HepG2 (cell line): ENCODE data around the gene P2RY1. TPM values are rescaled to one million over a fixed set of nuclear protein-coding genes. Genes with fewer than 3 reads are reported as not detected.

Experiments used
- ATAC-seq: fragments of 200-7000 bp; cut with Tn5 transposase; 3 replicates; pipeline ENCODE4 v1.9.1; 2020; ENCODE audit warnings: mild to moderate bottlenecking, moderate library complexity
- BruUV-seq: library from RNA; stranded (reverse); fragments of 400-500 nt; replicated peaks from 2 replicates; lab custom pipeline; 2021; lab: Mats Ljungman, UMichigan
- CTCF ChIA-PET: fragments of 300-600 bp; formaldehyde crosslinking; extraction: SDS; loops from one replicate; lab custom pipeline; 2021; ENCODE audit warnings: low total read pairs, inconsistent platforms, low intra/inter-chr PET ratio; lab: Yijun Ruan, JAX
- POLR2A ChIA-PET: fragments of 350-600 bp; sonication (Branson Sonifier 250); formaldehyde crosslinking; loops from one replicate; lab custom pipeline; 2020; ENCODE audit warnings: antibody characterized with exemption, inconsistent platforms; lab: Yijun Ruan, JAX
- DNase-seq: peaks from one replicate; pipeline ENCODE4 v3.0.0-alpha.2; 2015; ENCODE audit warnings: low spot score
- FAIRE-seq: peaks from 3 replicates; lab custom pipeline; 2011; peaks lifted over from hg19 to GRCh38; lab: Jason Lieb, UNC
- H2AFZ ChIP-seq: one replicate; pipeline ENCODE4 v1.6.1; 2011; ENCODE audit warnings: low read length, inconsistent platforms
- H3K27ac ChIP-seq: fragments of 300-600 bp; 3 replicates; pipeline ENCODE4 v1.8.0; 2011; ENCODE audit warnings: mixed run types, mild to moderate bottlenecking, mixed read lengths, low read length, inconsistent platforms; ENCODE audit not compliant: insufficient read depth; ENCODE audit errors: extremely low read length
- H3K27me3 ChIP-seq, 2 experiments: fragments of 200-600 bp in 1 of 2; 2 replicates in 1 of 2; 3 replicates in 1 of 2; pipeline versions ENCODE4 v1.6.0 to v1.8.0; 2011; ENCODE audit warnings: low read length in 2 of 2, mild to moderate bottlenecking in 2 of 2, moderate library complexity in 2 of 2, inconsistent platforms in 1 of 2; ENCODE audit not compliant: insufficient read depth in 2 of 2, control insufficient read depth in 1 of 2
- H3K36me3 ChIP-seq, 2 experiments: fragments of 200-600 bp in 1 of 2; replicated peaks in 1 of 2; 2 replicates in 1 of 2; 3 replicates in 1 of 2; pipeline versions ENCODE4 v1.5.1 to v1.8.0; 2011; ENCODE audit warnings: low read length in 2 of 2, inconsistent platforms in 1 of 2; ENCODE audit not compliant: insufficient read depth in 2 of 2, control insufficient read depth in 1 of 2
- H3K4me1 ChIP-seq: 2 replicates; pipeline ENCODE4 v1.5.1; 2012; ENCODE audit warnings: low read length, inconsistent platforms; ENCODE audit not compliant: insufficient read depth
- H3K4me2 ChIP-seq: 2 replicates; pipeline ENCODE4 v1.6.0; 2011; ENCODE audit warnings: low read depth, low read length, inconsistent platforms
- H3K4me3 ChIP-seq, 3 experiments: fragments of 200-600 bp in 1 of 3; sonication (generic), shearing (Covaris generic) in 1 of 3; replicated peaks in 1 of 3; 2 replicates each; pipeline ENCODE4 v1.5.1; 2011 to 2016; ENCODE audit warnings: low read length in 3 of 3, inconsistent platforms in 2 of 3, low read depth in 2 of 3, mild to moderate bottlenecking in 2 of 3, control low read depth in 1 of 3, mixed read lengths in 1 of 3; ENCODE audit not compliant: insufficient read depth in 1 of 3
- H3K79me2 ChIP-seq: one replicate; pipeline ENCODE4 v1.6.1; 2011; ENCODE audit warnings: low read length, inconsistent platforms; ENCODE audit not compliant: insufficient read depth
- H3K9ac ChIP-seq: 2 replicates; pipeline ENCODE4 v1.6.0; 2011; ENCODE audit warnings: mild to moderate bottlenecking, low read depth, low read length, inconsistent platforms; ENCODE audit not compliant: insufficient read depth
- H3K9me3 ChIP-seq: 2 replicates; pipeline ENCODE4 v1.5.1; 2012; ENCODE audit warnings: mild to moderate bottlenecking, low read length
- H4K20me1 ChIP-seq: 2 replicates; pipeline ENCODE4 v1.6.0; 2011; ENCODE audit warnings: inconsistent platforms, mild to moderate bottlenecking, low read length, moderate library complexity; ENCODE audit not compliant: insufficient read depth
- ARID4A ChIP-seq: sonication (generic); formaldehyde crosslinking; IDR thresholded peaks from 2 replicates; pipeline ENCODE4 v1.5.0; 2020; ENCODE audit warnings: mild to moderate bottlenecking, missing genetic modification reagents, borderline replicate concordance
- ASH2L ChIP-seq: fragments of 300-600, 200-600 bp; sonication (generic); IDR thresholded peaks from 2 replicates; pipeline ENCODE4 v1.7.0; 2017; ENCODE audit warnings: low read depth, mild to moderate bottlenecking, moderate library complexity, mixed read lengths, low read length; ENCODE audit not compliant: insufficient read length
- CREBL2 ChIP-seq: sonication (generic); formaldehyde crosslinking; IDR thresholded peaks from 2 replicates; pipeline ENCODE4 v1.8.1; 2023; ENCODE audit warnings: missing genetic modification reagents, mild to moderate bottlenecking, borderline replicate concordance
- FOXO1 ChIP-seq: sonication (generic); formaldehyde crosslinking; IDR thresholded peaks from 2 replicates; pipeline ENCODE4 v1.4.0; 2020; ENCODE audit warnings: missing genetic modification reagents
- HDAC6 ChIP-seq: fragments of 200-600 bp; sonication (generic); IDR thresholded peaks from 2 replicates; pipeline ENCODE4 v1.7.0; 2017; ENCODE audit warnings: mild to moderate bottlenecking, antibody characterized with exemption, low read length, low read depth
- JUNB ChIP-seq: sonication (generic); formaldehyde crosslinking; IDR thresholded peaks from 2 replicates; pipeline ENCODE4 v1.8.0; 2022; ENCODE audit warnings: missing genetic modification reagents, mild to moderate bottlenecking, borderline replicate concordance
- KLF15 ChIP-seq: sonication (generic); formaldehyde crosslinking; IDR thresholded peaks from 2 replicates; pipeline ENCODE4 v1.8.1; 2023; ENCODE audit warnings: borderline replicate concordance, mild to moderate bottlenecking, inconsistent platforms, missing genetic modification reagents, mixed read lengths
- NBN ChIP-seq: fragments of 450-650 bp; conservative IDR thresholded peaks from 2 replicates; pipeline ENCODE4 v1.6.1; 2017
- NFIB ChIP-seq: sonication (generic); formaldehyde crosslinking; IDR thresholded peaks from 2 replicates; pipeline ENCODE4 v1.9.0; 2021; ENCODE audit warnings: missing genetic modification reagents, mild to moderate bottlenecking, borderline replicate concordance
- NFRKB ChIP-seq: fragments of 450-650 bp; IDR thresholded peaks from 2 replicates; pipeline ENCODE4 v1.6.1; 2017
- PHF20 ChIP-seq: sonication (generic); formaldehyde crosslinking; IDR thresholded peaks from 2 replicates; pipeline ENCODE4 v1.5.0; 2020; ENCODE audit warnings: mild to moderate bottlenecking, missing genetic modification reagents
- PLSCR1 ChIP-seq: sonication (generic); formaldehyde crosslinking; IDR thresholded peaks from 2 replicates; pipeline ENCODE4 v1.5.0; 2020; ENCODE audit warnings: missing genetic modification reagents, mild to moderate bottlenecking, borderline replicate concordance
- SIX1 ChIP-seq: sonication (generic); formaldehyde crosslinking; IDR thresholded peaks from 2 replicates; pipeline ENCODE4 v1.4.0; 2020; ENCODE audit warnings: missing genetic modification reagents, borderline replicate concordance
- ZNF333 ChIP-seq: sonication (generic); formaldehyde crosslinking; IDR thresholded peaks from 2 replicates; pipeline ENCODE4 v1.4.0; 2020; ENCODE audit warnings: mild to moderate bottlenecking, missing genetic modification reagents, borderline replicate concordance
- ZNF550 ChIP-seq: sonication (generic); formaldehyde crosslinking; IDR thresholded peaks from 2 replicates; pipeline ENCODE4 v1.4.0; 2020; ENCODE audit warnings: mild to moderate bottlenecking, missing genetic modification reagents, borderline replicate concordance
- WGBS: methylation state at CpG from one replicate; pipeline ENCODE4 v1.1.6; 2017; ENCODE audit warnings: low lambda C conversion rate; 5-methylcytosine and 5-hydroxymethylcytosine counted together
- in situ Hi-C: cut with HindIII; loops from 2 replicates; pipeline ENCODE4 v1.10.0; 2017; ENCODE audit warnings: low pct_unique_long_range_greater_than_20kb; ENCODE audit not compliant: extremely low pct_ligation_motif_present
- intact Hi-C: fragments of 100-400 bp; cut with micrococcal nuclease; formaldehyde crosslinking; loops from one replicate; pipeline ENCODE4 v1.10.0; 2022; ENCODE audit not compliant: unreplicated experiment
- polyA plus RNA-seq, 8 experiments: library from polyadenylated mRNA; depleted of rRNA in 3 of 8; stranded (reverse) in 7 of 8; unstranded in 1 of 8; fragments of >200 nt; fragmentation: Illumina TruSeq in 4 of 8; extraction: Trizol in 4 of 8; gene quantifications; 2 replicates each; pipeline versions ENCODE4 v1.2.1 to v1.2.3, GENCODE V29; 2011 to 2016; ENCODE audit warnings: low read depth in 4 of 8, missing spikeins in 1 of 8, mixed read lengths in 1 of 8; ENCODE audit not compliant: insufficient read depth in 1 of 8
- total RNA-seq, 5 experiments: library from RNA; depleted of rRNA; stranded (reverse); fragments of >200 nt; fragmentation: Illumina TruSeq; extraction: Trizol; gene quantifications; 2 replicates each; pipeline ENCODE4 v1.2.3, GENCODE V29; 2016; ENCODE audit warnings: low read depth in 1 of 5

Gene P2RY1
- total and polyA plus RNA-seq, 2 of the 13 experiments (the other 11 are each of a cell fraction or from before 2014, with no cell fraction given): not detected

GRCh38 chr3:152786977-152787681 is 47.8 kb upstream of the P2RY1 start:
- FAIRE-seq (no peak), DNase-seq (no peak), ATAC-seq (no peak)
- intact Hi-C loops: no loop called here
- no peaks in the 10 kb centered on the region for H3K36me3 ChIP-seq
- CTCF ChIA-PET: no interaction called here
- H3K27me3 ChIP-seq: no peaks in the 10 kb centered on the region
- H3K27ac ChIP-seq: no peak overlapping the region
- no peak overlapping the region for H3K4me3 ChIP-seq
- in situ Hi-C loops: no loop called here
- no peaks in the 10 kb centered on the region for H4K20me1 ChIP-seq
- no peak for TF ChIP-seq FOXO1 (CRISPR knock-in tag)
- no peak for TF ChIP-seq SIX1 (CRISPR knock-in tag)
- no peak for TF ChIP-seq ZNF333 (CRISPR knock-in tag)
- TF ChIP-seq PHF20 (CRISPR knock-in tag): no peak
- no peak for TF ChIP-seq HDAC6
- TF ChIP-seq PLSCR1: no peak
- no peak for TF ChIP-seq KLF15
- TF ChIP-seq JUNB (CRISPR knock-in tag): no peak
- TF ChIP-seq ZNF550 (CRISPR knock-in tag): no peak
- no peak for TF ChIP-seq NFRKB
- no peak for TF ChIP-seq CREBL2 (CRISPR knock-in tag)
- no peak for TF ChIP-seq NBN
- no peak for TF ChIP-seq ARID4A
- TF ChIP-seq NFIB (CRISPR knock-in tag): no peak
- no peak for TF ChIP-seq ASH2L
- under 1% methylated on average over 4 of the region's 4 CpGs for WGBS
- no peaks in the 10 kb centered on the region for H3K4me1 ChIP-seq
- no peaks in the 10 kb centered on the region for H3K79me2 ChIP-seq
- peaks cover 11% of the 10 kb centered on the region; the same call in 1 of the 2 replicates for H3K9me3 ChIP-seq
- no peak overlapping the region for H2AFZ ChIP-seq
- no peak overlapping the region for H3K9ac ChIP-seq
- POLR2A ChIA-PET: no interaction called here
- BruUV-seq: no TSS peak
- H3K4me2 ChIP-seq: no peak overlapping the region
